A673 (cell line): ENCODE data around the gene METTL26. TPM values are rescaled to one million over a fixed set of nuclear protein-coding genes. Genes with fewer than 3 reads are reported as not detected.

Experiments
- BruUV-seq: library from RNA; stranded (reverse); fragments of 400-500 nt; replicated peaks from 2 replicates; lab custom pipeline; 2021; lab: Mats Ljungman, UMichigan
- CTCF ChIA-PET: fragments of 300-600 bp; sonication (Branson Sonifier 250); formaldehyde crosslinking; loops from one replicate; lab custom pipeline; 2022; ENCODE audit warnings: antibody characterized with exemption; lab: Charles Lee
- POLR2A ChIA-PET: fragments of 300-600 bp; sonication (Branson Sonifier 250); formaldehyde crosslinking; loops from one replicate; lab custom pipeline; 2022; ENCODE audit warnings: antibody characterized with exemption; ENCODE audit not compliant: low non-redundant PET; lab: Charles Lee
- DNase-seq: peaks from one replicate; pipeline ENCODE4 v3.0.0-alpha.2; 2015; ENCODE audit warnings: low spot score
- H3K27ac ChIP-seq: fragments of 200-600 bp; sonication (generic); 2 replicates; pipeline ENCODE4 v1.5.1; 2016; ENCODE audit warnings: mixed run types, low read depth, mild to moderate bottlenecking, mixed read lengths, antibody characterized with exemption, low read length; ENCODE audit not compliant: poor library complexity, severe bottlenecking
- H3K27me3 ChIP-seq: fragments of 200-600 bp; sonication (generic); replicated peaks from 2 replicates; pipeline ENCODE4 v1.6.1; 2017; ENCODE audit warnings: mixed run types, low read depth, mild to moderate bottlenecking, mixed read lengths, antibody characterized with exemption, low read length; ENCODE audit not compliant: insufficient read depth, poor library complexity
- H3K36me3 ChIP-seq: fragments of 200-600 bp; sonication (generic); 2 replicates; pipeline ENCODE4 v1.6.1; 2016; ENCODE audit warnings: mixed run types, mild to moderate bottlenecking, mixed read lengths, antibody characterized with exemption, low read length; ENCODE audit not compliant: insufficient read depth, poor library complexity, severe bottlenecking
- H3K4me1 ChIP-seq: fragments of 200-600 bp; sonication (generic); 2 replicates; pipeline ENCODE4 v1.6.1; 2017; ENCODE audit warnings: mixed run types, mild to moderate bottlenecking, mixed read lengths, antibody characterized with exemption, low read length; ENCODE audit not compliant: insufficient read depth, poor library complexity, severe bottlenecking
- H3K4me3 ChIP-seq: fragments of 200-600 bp; sonication (generic); 2 replicates; pipeline ENCODE4 v1.5.1; 2016; ENCODE audit warnings: low read depth, mixed run types, mild to moderate bottlenecking, mixed read lengths, low read length; ENCODE audit not compliant: poor library complexity, severe bottlenecking
- H3K9me3 ChIP-seq: fragments of 200-600 bp; sonication (generic); 2 replicates; pipeline ENCODE4 v1.6.1; 2016; ENCODE audit warnings: mixed run types, low read depth, mild to moderate bottlenecking, mixed read lengths, antibody characterized with exemption, low read length; ENCODE audit not compliant: poor library complexity, severe bottlenecking
- CTCF ChIP-seq: fragments of 300-800, 200-600 bp; sonication (generic); conservative IDR thresholded peaks from 2 replicates; pipeline ENCODE4 v1.5.1; 2017; ENCODE audit warnings: low read depth, mild to moderate bottlenecking, antibody characterized with exemption, low read length, moderate library complexity, mixed read lengths
- EZH2 ChIP-seq: fragments of 200-600 bp; sonication (generic); IDR thresholded peaks from 2 replicates; pipeline ENCODE4 v1.6.1; 2017; ENCODE audit warnings: borderline replicate concordance, low read depth, mild to moderate bottlenecking, mixed read lengths, antibody characterized with exemption, low read length; ENCODE audit not compliant: poor library complexity, severe bottlenecking
- intact Hi-C: fragments of 100-400 bp; cut with micrococcal nuclease; formaldehyde crosslinking; loops from one replicate; pipeline ENCODE4 v1.10.0; 2022; ENCODE audit not compliant: unreplicated experiment
- total RNA-seq: library from RNA; stranded (reverse); gene quantifications from 2 replicates; pipeline ENCODE4 v1.2.3, GENCODE V29; 2021

Gene METTL26
- total RNA-seq, 1 experiment from 2014 or later, result 138 TPM

- peak overlapping the region; percentile 42 for H3K27ac ChIP-seq
- intact Hi-C loops, result no loop called here
- ChIA-PET POLR2A (interaction anchor here (0.7 kb wide), 1 partner anchor 681 kb away, joined by 3 read pairs; no protein-coding TSS in a partner anchor), CTCF (no interaction called here)
- no peak for DNase-seq
- H3K4me1 ChIP-seq, result peaks cover 6% of the 10 kb centered on the region
- H3K27me3 ChIP-seq, result no peaks in the 10 kb centered on the region
- H3K4me3 ChIP-seq, result no peak overlapping the region
- BruUV-seq, result no TSS peak
- no peaks in the 10 kb centered on the region for H3K9me3 ChIP-seq
- no peak for TF ChIP-seq EZH2
- TF ChIP-seq CTCF, result 0 out of 2 replicates have a peak, but pooled peaks have one; percentile 9
- peaks cover 4% of the 10 kb centered on the region for H3K36me3 ChIP-seq
These were observed 25.2 kb upstream of the METTL26 start for GRCh38 chr16:661184-661821.

GRCh38 chr16:660459-661183 is 24.5 kb upstream of the METTL26 start:
- TF ChIP-seq CTCF, result peak; percentile 41; the same call in 1 of the 2 replicates
- TF ChIP-seq EZH2, result no peak
- Histone ChIP-seq H3K9me3 (no peaks in the 10 kb centered on the region), H3K4me3 (no peak overlapping the region), H3K27ac (peak overlapping the region; percentile 42), H3K36me3 (peaks cover 4% of the 10 kb centered on the region), H3K4me1 (peaks cover 6% of the 10 kb centered on the region), H3K27me3 (no peaks in the 10 kb centered on the region)
- ChIA-PET CTCF (interaction anchor here (0.5 kb wide), 1 partner anchor 54 kb away, joined by 6 read pairs; no protein-coding TSS in a partner anchor), POLR2A (no interaction called here)
- no TSS peak for BruUV-seq
- peak; percentile 78 for DNase-seq
- intact Hi-C loops, result no loop called here

GRCh38 chr16:660132-660458 is 24.0 kb upstream of the METTL26 start:
- H3K27me3 ChIP-seq, result no peaks in the 10 kb centered on the region
- H3K9me3 ChIP-seq, result no peaks in the 10 kb centered on the region
- DNase-seq, result no peak
- ChIA-PET CTCF (interaction anchor here (0.5 kb wide), 1 partner anchor 53 kb away, joined by 6 read pairs; no protein-coding TSS in a partner anchor), POLR2A (no interaction called here)
- H3K36me3 ChIP-seq, result peaks cover 4% of the 10 kb centered on the region
- no peak for TF ChIP-seq EZH2
- intact Hi-C loops, result no loop called here
- peaks cover 6% of the 10 kb centered on the region for H3K4me1 ChIP-seq
- BruUV-seq, result no TSS peak
- H3K4me3 ChIP-seq, result no peak overlapping the region
- no peak overlapping the region for H3K27ac ChIP-seq
